Stimulated activated CD8-positive, alpha-beta memory T cell treated with anti-CD3 and anti-CD28 coated beads, Interleukin-4, amount 100 ng/mL, for 1 hour (primary cell): ENCODE measurements around the gene CR1.
"Not testable (repeated sequence)": the region's sequence is repeated elsewhere in the genome, so short reads cannot be mapped to it uniquely, and the experiment has no call there.

Source experiments
- DNase-seq, 2 donors: peaks; one replicate each; pipeline ENCODE4 v3.0.0-alpha.2; 2020; ENCODE audit warnings: low read depth in 2 of 2, low spot score in 1 of 2

The CR1 gene

DNA sequence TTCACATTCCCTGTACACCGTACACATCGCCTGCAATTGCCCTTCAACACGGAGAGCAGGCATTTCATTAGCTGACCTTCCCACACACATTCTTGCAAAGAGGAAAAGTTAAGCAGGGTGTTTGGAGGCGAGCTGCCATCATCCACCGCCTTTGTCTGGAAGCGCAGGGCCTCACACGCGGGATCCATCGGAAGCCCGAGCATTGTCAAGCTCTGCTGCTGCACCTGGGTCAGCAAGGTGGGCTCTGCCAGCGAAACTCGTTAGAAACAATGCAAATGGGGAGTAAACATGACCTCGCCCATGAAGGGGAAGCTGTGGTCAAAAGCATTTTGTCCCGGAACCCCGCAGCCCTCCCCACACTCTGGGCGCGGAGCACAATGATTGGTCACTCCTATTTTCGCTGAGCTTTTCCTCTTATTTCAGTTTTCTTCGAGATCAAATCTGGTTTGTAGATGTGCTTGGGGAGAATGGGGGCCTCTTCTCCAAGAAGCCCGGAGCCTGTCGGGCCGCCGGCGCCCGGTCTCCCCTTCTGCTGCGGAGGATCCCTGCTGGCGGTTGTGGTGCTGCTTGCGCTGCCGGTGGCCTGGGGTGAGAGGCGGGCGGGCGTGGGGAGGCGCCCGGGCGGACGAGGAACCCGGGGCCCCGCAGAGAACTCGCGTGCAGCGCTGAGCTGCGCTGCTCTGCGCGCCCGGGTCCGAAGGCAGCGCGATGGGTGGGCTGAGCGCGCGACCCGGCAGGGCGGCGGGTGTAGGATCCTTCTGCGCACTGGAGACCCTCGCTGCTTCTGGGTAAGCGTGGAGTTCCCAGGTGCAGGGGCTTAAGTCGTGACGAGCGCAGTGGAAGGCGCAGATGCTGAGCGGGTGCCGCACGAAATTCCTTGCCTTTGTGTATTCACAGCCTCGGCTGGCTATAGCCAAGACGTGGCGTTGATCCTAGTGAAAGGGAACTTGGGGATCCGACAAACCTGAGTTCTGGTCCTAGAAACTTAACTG is at the start of gene CR1:
TSS of gene CR1 (plus strand) at position 357 of the 992 bp plus-strand sequence. CDS start at position 468, 111 bp downstream.
- DNase-seq: peak; percentile 3 to 10

- no peak for DNase-seq
Measured at GRCh38 chr1:207453710-207454045, 42.3 kb upstream of the CR1 start.

DNA sequence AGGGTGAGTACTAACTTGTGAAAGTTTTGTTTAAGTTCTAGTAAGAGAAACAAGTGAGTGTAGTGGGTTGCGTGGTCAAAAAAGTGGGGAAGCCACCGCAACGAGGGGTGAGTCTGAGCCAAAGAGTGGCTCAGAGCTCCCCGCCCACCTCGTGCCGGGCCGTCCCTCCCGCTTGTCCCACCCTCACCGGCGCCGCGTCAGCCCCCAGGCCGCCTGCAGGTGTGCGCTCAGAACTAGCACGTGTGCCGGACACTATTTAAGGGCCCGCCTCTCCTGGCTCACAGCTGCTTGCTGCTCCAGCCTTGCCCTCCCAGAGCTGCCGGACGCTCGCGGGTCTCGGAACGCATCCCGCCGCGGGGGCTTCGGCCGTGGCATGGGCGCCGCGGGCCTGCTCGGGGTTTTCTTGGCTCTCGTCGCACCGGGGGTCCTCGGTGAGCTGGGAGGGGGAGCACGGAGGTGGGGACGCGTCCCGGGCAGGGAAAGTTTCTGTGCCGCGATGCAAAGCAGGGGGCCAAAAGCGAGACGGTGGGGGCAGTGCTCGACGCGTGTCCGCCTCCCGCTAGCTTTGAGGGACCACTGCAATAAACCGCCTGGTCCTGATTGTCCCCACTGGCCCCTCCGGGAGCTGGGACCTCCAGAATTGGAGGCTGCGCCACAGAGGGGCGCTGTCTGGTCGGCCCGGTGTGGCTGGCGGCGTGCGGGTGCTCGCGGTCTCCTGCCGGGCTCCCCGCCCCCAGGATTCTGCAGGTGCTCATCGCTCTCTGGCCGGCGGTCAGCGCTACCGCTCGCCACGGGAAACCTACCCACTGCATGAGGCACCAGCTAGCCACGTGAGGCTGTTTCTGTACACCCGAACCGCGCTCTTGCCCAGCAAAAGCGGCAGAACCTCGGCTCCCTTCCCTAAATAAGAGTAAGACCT is 41.7 kb upstream of the CR1 start, which contains the start of gene CR2:
TSS of gene CR2 (plus strand) at position 283 of the 919 bp plus-strand sequence. CDS start at position 374, 91 bp downstream.
- DNase-seq: no peak

GRCh38 chr1:207455183-207455754 is 40.7 kb upstream of the CR1 start:
- DNase-seq: no peak

GRCh38 chr1:207458414-207458813 is 37.5 kb upstream of the CR1 start:
- DNase-seq: no peak

DNA sequence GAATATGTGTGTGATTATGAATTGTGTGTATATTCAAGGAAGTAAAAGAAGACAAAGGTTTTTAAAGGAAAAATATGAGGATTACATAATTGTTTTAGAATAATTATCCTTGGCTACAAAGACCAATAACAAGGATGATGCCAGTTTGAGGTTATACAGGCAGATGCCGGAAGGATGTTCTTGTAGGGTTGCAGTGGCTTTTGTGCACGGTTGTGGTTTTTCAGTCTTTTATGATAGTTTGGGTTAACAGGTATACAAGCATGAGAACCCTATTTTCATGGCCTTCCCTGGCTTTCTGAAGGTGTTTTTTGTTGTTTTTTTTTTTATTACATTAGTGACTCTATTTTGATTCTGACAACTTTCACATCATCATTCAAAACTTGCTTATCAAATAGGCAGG is 36.9 kb upstream of the CR1 start:
- no peak for DNase-seq

- DNase-seq: no peak
Measured at GRCh38 chr1:207461649-207462048, 34.3 kb upstream of the CR1 start.

DNA sequence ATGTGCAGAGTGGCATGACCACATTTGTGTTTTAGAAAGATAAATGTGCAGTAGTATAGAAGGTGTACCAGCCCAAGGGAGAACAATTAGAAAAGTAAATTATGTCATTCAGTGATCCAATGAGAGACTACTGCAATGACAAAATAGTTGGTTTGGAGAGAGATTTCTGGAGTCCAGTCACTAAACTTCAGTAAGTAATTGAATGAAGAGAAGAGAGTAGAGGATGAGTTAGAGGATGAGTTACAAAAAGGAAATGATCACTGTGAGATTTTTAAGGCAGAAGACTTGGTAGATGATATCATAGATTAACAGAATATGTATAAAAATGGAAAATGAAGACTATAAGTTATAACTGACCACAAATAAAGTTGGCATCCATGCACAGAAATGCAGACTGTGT is 33.4 kb upstream of the CR1 start:
- DNase-seq: no peak

DNA sequence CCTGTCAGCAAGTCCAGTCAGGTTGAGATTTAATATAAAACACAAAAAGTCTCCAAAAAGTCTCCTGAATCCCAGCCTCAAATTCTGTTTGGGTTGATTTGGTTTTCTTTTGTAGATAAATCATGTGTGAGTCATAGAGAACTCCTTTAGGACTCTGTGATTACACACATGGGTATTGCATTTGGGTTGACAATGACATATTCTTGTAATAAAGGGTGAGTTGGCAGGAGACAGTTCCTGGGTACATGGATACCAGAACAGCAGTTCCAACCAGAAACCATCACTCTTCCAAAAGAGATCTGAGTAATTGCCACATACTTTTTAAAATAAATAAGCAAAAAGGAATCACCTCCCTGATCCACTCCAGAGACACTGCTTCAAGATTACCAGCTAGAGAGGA is 32.9 kb upstream of the CR1 start:
- DNase-seq: no peak

DNA sequence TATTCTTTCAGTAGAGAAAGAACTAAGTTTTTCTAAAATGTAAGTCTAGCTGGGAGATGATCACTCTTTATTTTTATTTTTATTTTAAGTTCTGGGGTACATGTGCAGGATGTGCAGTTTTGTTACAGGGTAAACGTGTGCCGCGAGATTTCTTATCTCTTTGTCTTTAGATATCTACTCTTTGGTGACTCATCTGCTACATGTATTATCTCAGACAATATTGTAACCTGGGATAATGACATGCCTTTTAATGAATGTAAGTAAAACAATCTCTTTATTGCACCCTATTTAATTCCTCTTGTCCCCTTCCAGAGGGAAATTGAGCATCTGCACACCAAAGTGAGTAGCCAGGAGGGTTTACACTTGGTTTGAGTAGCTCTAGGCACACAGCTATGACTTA is 32.4 kb upstream of the CR1 start:
- DNase-seq: no peak

GRCh38 chr1:207470927-207471326 is 25.0 kb upstream of the CR1 start:
- DNase-seq: no peak

GRCh38 chr1:207474210-207474609 is 21.7 kb upstream of the CR1 start:
- DNase-seq: no peak

GRCh38 chr1:207486198-207486597 is 9.8 kb upstream of the CR1 start:
- DNase-seq: no peak

DNA sequence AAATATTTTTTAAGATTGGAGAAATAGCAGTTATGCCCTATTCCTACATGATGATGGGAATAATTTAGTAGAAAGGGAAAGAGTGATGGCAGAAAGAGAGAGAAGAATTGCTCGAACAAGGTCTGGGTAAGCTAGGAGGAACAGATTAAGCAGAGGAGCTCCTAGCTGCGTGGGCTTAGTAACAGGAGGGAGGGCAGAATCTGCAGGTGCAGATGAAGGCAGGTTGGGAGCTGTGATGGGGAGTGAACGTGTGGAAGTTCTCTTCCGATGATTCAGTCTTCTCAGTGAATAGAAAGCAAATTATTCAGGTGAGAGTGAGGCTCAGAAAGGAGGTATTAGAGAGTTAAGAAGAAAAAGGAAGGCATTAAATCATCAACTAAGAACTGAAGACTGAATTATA is 8.3 kb upstream of the CR1 start:
- DNase-seq: no peak

DNA sequence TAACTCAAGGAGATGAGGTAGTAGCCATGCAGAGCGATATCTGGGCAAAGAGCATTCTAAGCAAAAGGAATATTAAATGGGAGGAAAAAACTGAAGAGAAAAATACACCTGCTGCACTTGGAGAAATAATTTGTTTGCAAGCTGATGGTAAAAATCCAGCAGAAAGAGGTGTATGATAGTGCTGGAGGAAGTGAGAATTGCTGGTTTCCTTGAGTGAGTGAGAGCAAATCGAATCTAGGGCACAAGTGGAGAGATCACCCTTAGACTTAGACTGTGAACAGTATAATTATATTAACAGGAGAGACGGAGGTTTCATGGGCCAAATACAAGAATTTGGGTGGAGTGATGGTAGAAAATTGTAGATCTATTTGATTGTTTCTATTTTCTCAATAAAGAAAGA is 2.7 kb upstream of the CR1 start:
- DNase-seq: no peak

DNA sequence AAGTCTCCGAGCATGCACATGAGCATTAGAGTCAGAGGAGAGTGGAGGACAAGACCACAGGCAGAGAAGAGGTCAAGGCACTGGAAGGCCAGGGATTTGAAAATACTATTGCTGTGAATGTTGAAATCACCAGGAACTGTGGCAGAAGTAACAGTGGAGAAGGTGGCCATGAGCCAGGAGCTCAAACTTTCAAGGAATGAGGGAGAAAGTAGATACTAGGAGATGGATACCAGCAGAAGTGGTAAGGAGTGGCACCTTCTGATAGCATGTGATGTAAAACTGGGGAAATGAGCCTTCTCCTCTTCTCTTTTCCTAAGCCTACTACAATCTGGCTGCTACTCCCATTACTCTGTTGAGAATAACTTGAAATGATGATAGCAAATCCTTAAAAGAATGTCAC is 1.8 kb upstream of the CR1 start:
- DNase-seq: no peak

DNA sequence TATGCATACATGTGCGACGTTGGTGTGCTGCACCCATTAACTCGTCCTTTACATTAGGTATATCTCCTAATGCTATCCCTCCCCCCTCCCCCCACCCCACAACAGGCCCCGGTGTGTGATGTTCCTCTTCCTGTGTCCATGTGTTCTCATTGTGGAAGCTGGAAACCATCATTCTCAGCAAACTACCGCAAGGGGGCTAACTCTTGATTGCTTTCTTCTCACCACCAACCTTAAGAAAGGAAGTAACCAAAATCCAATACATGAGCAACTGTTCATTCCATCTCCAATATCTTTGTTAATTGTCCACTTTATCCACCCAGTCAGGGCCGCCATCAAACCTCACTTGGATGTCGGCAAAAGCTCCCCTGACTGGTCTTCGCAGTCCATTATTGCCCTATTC is 676 bp upstream of the CR1 start:
- not testable (repeated sequence) for DNase-seq

- DNase-seq: no peak
Measured at GRCh38 chr1:207497941-207498340, 2.0 kb downstream of the CR1 start.

DNA sequence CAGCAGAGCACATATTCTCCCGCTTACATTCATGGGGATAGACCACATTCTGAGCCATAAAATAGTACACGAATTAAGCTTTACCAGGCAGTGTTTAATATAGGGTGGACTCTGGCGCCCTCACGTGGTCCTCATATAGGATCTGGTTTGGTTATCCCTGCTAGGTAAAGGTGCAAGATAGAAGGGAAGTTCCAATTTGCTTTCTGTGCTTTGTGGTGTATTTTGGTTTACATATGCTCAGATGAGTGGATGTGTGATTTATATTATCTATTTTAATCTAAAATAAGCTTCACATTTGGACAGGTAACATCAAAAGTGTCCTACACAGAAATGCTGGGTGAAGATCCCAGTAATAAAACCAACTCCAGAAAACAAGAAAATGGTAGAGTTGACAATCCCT is 3.6 kb downstream of the CR1 start:
- DNase-seq: peak; percentile 22 to 38

DNA sequence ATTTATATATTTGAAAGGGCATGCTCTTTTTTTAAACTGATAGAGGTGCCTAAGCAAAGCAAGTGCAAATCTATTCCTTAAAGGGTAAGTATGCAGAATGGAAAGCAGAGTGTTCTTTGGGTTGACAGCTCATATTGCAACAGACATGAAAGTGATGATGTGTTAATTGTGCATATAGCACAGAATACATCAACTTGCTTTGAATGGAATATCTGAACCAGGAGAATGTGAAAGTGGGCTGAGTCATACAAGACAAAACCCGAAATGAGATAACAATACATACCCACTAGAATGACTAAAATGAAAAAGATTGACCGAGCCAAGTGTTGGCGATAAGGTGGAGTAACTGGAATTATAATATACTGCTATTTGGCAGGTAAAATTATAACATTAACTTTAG is 4.3 kb downstream of the CR1 start:
- DNase-seq: no peak

- DNase-seq: no peak
Measured at GRCh38 chr1:207501071-207501470, 5.1 kb downstream of the CR1 start.
